WI38 (cell line): ENCODE results near the gene SERPINE3.

Experiments used
- H3K4me3 ChIP-seq: 2 replicates; pipeline ENCODE4 v1.5.1; 2011; ENCODE audit warnings: low read depth, mild to moderate bottlenecking, control low read depth, low read length
- CTCF ChIP-seq: IDR thresholded peaks from 2 replicates; pipeline ENCODE4 v1.5.1; 2012; ENCODE audit warnings: low read depth, mild to moderate bottlenecking, control low read depth, low read length

SERPINE3 gene

GRCh38 chr13:51359352-51359751 lies 19.9 kb downstream of the SERPINE3 start:
- TF ChIP-seq CTCF, result no peak
- H3K4me3 ChIP-seq, result no peak overlapping the region

GRCh38 chr13:51360489-51360888 lies 21.0 kb downstream of the SERPINE3 start:
- H3K4me3 ChIP-seq, result no peak overlapping the region
- TF ChIP-seq CTCF, result no peak

- TF ChIP-seq CTCF, result no peak
- H3K4me3 ChIP-seq, result no peak overlapping the region
These were observed 21.6 kb downstream of the SERPINE3 start for GRCh38 chr13:51361106-51361505.

- TF ChIP-seq CTCF, result no peak
- no peak overlapping the region for H3K4me3 ChIP-seq
These were observed 24.1 kb downstream of the SERPINE3 start for GRCh38 chr13:51363625-51364024.

- no peak for TF ChIP-seq CTCF
- no peak overlapping the region for H3K4me3 ChIP-seq
These were observed 25.0 kb downstream of the SERPINE3 start for GRCh38 chr13:51364404-51365008.

- TF ChIP-seq CTCF, result no peak
- no peak overlapping the region for H3K4me3 ChIP-seq
These were observed 30.6 kb downstream of the SERPINE3 start for GRCh38 chr13:51370116-51370515.

- no peak overlapping the region for H3K4me3 ChIP-seq
- TF ChIP-seq CTCF, result no peak
These were observed 31.3 kb downstream of the SERPINE3 start for GRCh38 chr13:51370811-51371210.
